Stimulated activated CD4-positive, alpha-beta T cell treated with anti-CD3 and anti-CD28 coated beads, Interleukin-4, amount 100 ng/mL, for 48 hours (primary cell): ENCODE results near the gene DDX4.
"Not testable (repeated sequence)": the region's sequence is repeated elsewhere in the genome, so short reads cannot be mapped to it uniquely, and the experiment has no call there.

ENCODE experiments used
- DNase-seq, 2 donors: peaks; one replicate each; pipeline ENCODE4 v3.0.0-alpha.2; 2020; ENCODE audit warnings: low read depth in 2 of 2

Gene DDX4

GRCh38 chr5:55737793-55738192 lies at the start of gene DDX4:
TSS of gene DDX4 (plus strand) at chr5:55738061. CDS start at chr5:55738964, 903 bp downstream.
- DNase-seq = no peak

- DNase-seq = no peak
These were observed 46.4 kb upstream of the DDX4 start for GRCh38 chr5:55691265-55692105.

- no peak for DNase-seq
These were observed 45.8 kb upstream of the DDX4 start for GRCh38 chr5:55692106-55692417.

- no peak for DNase-seq
These were observed 45.4 kb upstream of the DDX4 start for GRCh38 chr5:55692509-55692908.

GRCh38 chr5:55694152-55694830 lies 43.6 kb upstream of the DDX4 start:
- no peak for DNase-seq

- DNase-seq = not testable (repeated sequence)
These were observed 41.2 kb upstream of the DDX4 start for GRCh38 chr5:55696704-55697103.

- no peak for DNase-seq
These were observed 38.7 kb upstream of the DDX4 start for GRCh38 chr5:55699041-55699688.

- no peak for DNase-seq
These were observed 37.1 kb upstream of the DDX4 start for GRCh38 chr5:55700745-55701144.

GRCh38 chr5:55701462-55702103 lies 36.3 kb upstream of the DDX4 start:
- no peak for DNase-seq

GRCh38 chr5:55702598-55703345 lies 35.1 kb upstream of the DDX4 start:
- DNase-seq = no peak

GRCh38 chr5:55706230-55706629 lies 31.6 kb upstream of the DDX4 start:
- DNase-seq = no peak

GRCh38 chr5:55708732-55709131 lies 29.1 kb upstream of the DDX4 start:
- no peak for DNase-seq

- peak in 1 of 2 donors; percentile 4 for DNase-seq
These were observed 26.3 kb upstream of the DDX4 start for GRCh38 chr5:55711507-55712022.

GRCh38 chr5:55712023-55712859 lies 25.6 kb upstream of the DDX4 start, which contains the start of gene SLC38A9:
TSS of gene SLC38A9 (minus strand) at chr5:55712324. CDS start at chr5:55697958, 14,366 bp downstream.
- DNase-seq = peak; percentile 88 to 93

- DNase-seq = no peak
These were observed 24.0 kb upstream of the DDX4 start for GRCh38 chr5:55713871-55714270.

- DNase-seq = no peak
These were observed 23.5 kb upstream of the DDX4 start for GRCh38 chr5:55714339-55714738.

GRCh38 chr5:55714749-55715148 lies 23.1 kb upstream of the DDX4 start:
- no peak for DNase-seq

- no peak for DNase-seq
These were observed 22.3 kb upstream of the DDX4 start for GRCh38 chr5:55715519-55716078.

GRCh38 chr5:55719026-55719425 lies 18.8 kb upstream of the DDX4 start:
- DNase-seq = not testable (repeated sequence)

- no peak for DNase-seq
These were observed 17.6 kb upstream of the DDX4 start for GRCh38 chr5:55720188-55720703.
